Neural crest cell (in vitro differentiated cells): ENCODE data around the gene ME2. TPM values are rescaled to one million over a fixed set of nuclear protein-coding genes. Genes with fewer than 3 reads are reported as not detected.
"Not testable (repeated sequence)": the region's sequence is repeated elsewhere in the genome, so short reads cannot be mapped to it uniquely, and the experiment has no call there.

Source experiments
- DNase-seq: peaks from one replicate; pipeline ENCODE4 v3.0.0; 2021; ENCODE audit warnings: low read depth, mixed read lengths, low spot score
- H3K27ac Mint-ChIP-seq: one replicate; pipeline ENCODE4 v1.8.0; 2021; ENCODE audit warnings: mild to moderate bottlenecking, mixed read lengths; ENCODE audit not compliant: unreplicated experiment
- H3K27me3 Mint-ChIP-seq: 2 replicates; pipeline ENCODE4 v1.8.0; 2021; ENCODE audit warnings: low read depth, mild to moderate bottlenecking, mixed read lengths
- H3K36me3 Mint-ChIP-seq: 2 replicates; pipeline ENCODE4 v1.8.0; 2021; ENCODE audit warnings: low read depth, mild to moderate bottlenecking, mixed read lengths
- H3K4me1 Mint-ChIP-seq: 2 replicates; pipeline ENCODE4 v1.8.0; 2021; ENCODE audit warnings: mixed read lengths
- H3K4me3 Mint-ChIP-seq: one replicate; pipeline ENCODE4 v1.8.0; 2021; ENCODE audit warnings: mild to moderate bottlenecking, mixed read lengths
- H3K9me3 Mint-ChIP-seq: 2 replicates; pipeline ENCODE4 v1.8.0; 2021; ENCODE audit warnings: mixed read lengths
- CTCF ChIP-seq: fragments of 200-600 bp; sonication (generic); conservative IDR thresholded peaks from 2 replicates; pipeline ENCODE4 v1.5.0; 2021; ENCODE audit warnings: antibody characterized with exemption, mild to moderate bottlenecking
- total RNA-seq: library from RNA; stranded (reverse); gene quantifications from 2 replicates; pipeline ENCODE4 v1.2.1, GENCODE V29; 2021

The ME2 gene
- total RNA-seq, 1 donor from 2014 or later = 55.8 TPM

- Mint-ChIP-seq H3K4me3 (peak within 1 kb of the TSS; percentile 96), H3K27me3 (no peaks in the 10 kb centered on the region), H3K27ac (peak within 1 kb of the TSS; percentile 97), H3K36me3 (peaks cover 10% of the 10 kb centered on the region), H3K4me1 (peaks cover 23% of the 10 kb centered on the region), H3K9me3 (peaks cover 9% of the 10 kb centered on the region)
- peak; percentile 14 for TF ChIP-seq CTCF
- DNase-seq = peak; percentile 59
These were observed 89.1 kb downstream of the ME2 start, which contains the start of gene ELAC1 for GRCh38 chr18:50967714-50968661. ELAC1 (plus strand) TSS chr18:50968040; CDS start chr18:50974405, 6,365 bp downstream.

- no peak for TF ChIP-seq CTCF
- DNase-seq = no peak
- H3K4me3 Mint-ChIP-seq = peak overlapping the region; percentile 96
- no peaks in the 10 kb centered on the region for H3K27me3 Mint-ChIP-seq
- H3K4me1 Mint-ChIP-seq = peaks cover 23% of the 10 kb centered on the region
- H3K36me3 Mint-ChIP-seq = peaks cover 5% of the 10 kb centered on the region
- no peak overlapping the region for H3K27ac Mint-ChIP-seq
- H3K9me3 Mint-ChIP-seq = no peaks in the 10 kb centered on the region
These were observed 90.5 kb downstream of the ME2 start for GRCh38 chr18:50969448-50969847.

- H3K27me3 Mint-ChIP-seq = no peaks in the 10 kb centered on the region
- H3K4me1 Mint-ChIP-seq = peaks cover 23% of the 10 kb centered on the region
- peaks cover 10% of the 10 kb centered on the region for H3K36me3 Mint-ChIP-seq
- DNase-seq = no peak
- TF ChIP-seq CTCF = no peak
- peak overlapping the region; percentile 72 for H3K4me3 Mint-ChIP-seq
- H3K27ac Mint-ChIP-seq = no peak overlapping the region
- H3K9me3 Mint-ChIP-seq = no peaks in the 10 kb centered on the region
These were observed 91.1 kb downstream of the ME2 start for GRCh38 chr18:50970006-50970405.

- Mint-ChIP-seq H3K36me3 (peaks cover 29% of the 10 kb centered on the region), H3K9me3 (peaks cover 10% of the 10 kb centered on the region), H3K4me1 (peaks cover 18% of the 10 kb centered on the region)
- DNase-seq, H3K27me3 Mint-ChIP-seq, H3K27ac Mint-ChIP-seq, H3K4me3 Mint-ChIP-seq: not testable (repeated sequence)
These were observed 93.5 kb downstream of the ME2 start for GRCh38 chr18:50972404-50972803.

GRCh38 chr18:50973367-50974126 lies 94.6 kb downstream of the ME2 start:
- peaks cover 15% of the 10 kb centered on the region for H3K4me1 Mint-ChIP-seq
- no peak for DNase-seq
- no peaks in the 10 kb centered on the region for H3K27me3 Mint-ChIP-seq
- H3K4me3 Mint-ChIP-seq = no peak overlapping the region
- no peak overlapping the region for H3K27ac Mint-ChIP-seq
- peaks cover 41% of the 10 kb centered on the region for H3K36me3 Mint-ChIP-seq
- peaks cover 12% of the 10 kb centered on the region for H3K9me3 Mint-ChIP-seq
- TF ChIP-seq CTCF = no peak
